Stimulated activated CD8-positive, alpha-beta memory T cell treated with anti-CD3 and anti-CD28 coated beads, Interleukin-12 subunit alpha, Interleukin-12 subunit beta, amount 100 ng/mL, for 1 hour (primary cell): ENCODE data around the gene TMEM14C.

ENCODE experiments used
- DNase-seq: peaks from one replicate; pipeline ENCODE4 v3.0.0-alpha.2; 2020; ENCODE audit warnings: low read depth

The TMEM14C gene

DNA sequence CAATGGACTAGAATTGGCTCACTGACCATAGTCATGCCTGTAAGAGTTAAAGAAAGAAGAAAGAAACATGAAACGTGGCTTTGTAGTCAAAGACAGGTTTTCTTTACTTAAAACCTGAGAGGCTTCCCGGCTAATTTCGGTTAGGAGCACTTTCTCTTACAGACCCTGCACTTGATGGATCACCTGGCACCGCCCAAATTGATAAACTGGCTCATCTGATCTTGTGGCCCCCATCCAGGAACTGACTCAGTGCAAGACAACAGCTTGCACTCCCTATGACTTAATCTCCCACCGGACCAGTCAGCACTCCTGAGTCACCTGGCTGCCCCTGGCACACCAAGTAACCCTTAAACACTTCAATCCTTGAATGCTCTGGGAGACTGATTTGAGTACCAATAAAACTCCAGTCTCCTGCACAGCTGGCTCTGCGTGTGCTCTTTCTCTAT, 37.0 kb downstream of the TMEM14C start:
- no peak for DNase-seq

DNA sequence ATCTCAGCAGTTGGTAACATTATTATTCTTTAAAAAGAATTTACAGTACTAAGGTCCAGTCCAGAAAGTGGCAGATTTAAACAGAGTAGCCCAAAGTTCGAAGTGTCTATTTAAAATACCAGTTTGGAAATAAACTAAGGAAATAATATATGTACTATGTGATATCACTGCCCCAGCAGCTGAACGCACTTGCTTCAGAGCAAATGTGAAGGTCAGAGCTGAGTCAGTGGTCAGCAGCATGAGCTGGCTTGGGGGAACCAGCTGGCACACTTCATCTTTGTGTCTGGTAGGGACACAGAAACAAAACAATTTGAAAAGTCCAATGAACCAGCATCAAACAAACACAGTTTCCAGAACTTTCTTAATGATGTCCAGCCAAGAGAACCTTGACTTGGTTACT, 40.1 kb downstream of the TMEM14C start:
- no peak for DNase-seq

DNA sequence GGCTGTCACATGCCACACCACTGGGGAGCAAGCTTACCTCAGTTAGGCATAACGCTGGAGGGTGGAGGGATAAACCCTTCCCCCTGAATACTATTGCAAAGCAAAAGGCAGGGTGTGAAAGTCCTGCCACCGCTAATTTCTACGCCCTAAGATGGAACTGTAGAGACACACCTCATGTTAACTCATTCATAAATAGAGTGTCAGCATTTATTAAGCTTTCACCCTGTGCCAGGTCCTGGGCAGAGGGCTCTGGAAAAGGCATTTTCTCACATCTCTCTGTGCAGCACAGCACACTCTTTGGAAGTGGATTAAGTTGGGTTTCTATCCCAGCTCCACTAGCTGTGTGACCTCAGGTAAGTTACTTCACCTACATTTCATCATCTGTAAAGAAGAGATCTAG, 46.5 kb downstream of the TMEM14C start:
- no peak for DNase-seq

DNA sequence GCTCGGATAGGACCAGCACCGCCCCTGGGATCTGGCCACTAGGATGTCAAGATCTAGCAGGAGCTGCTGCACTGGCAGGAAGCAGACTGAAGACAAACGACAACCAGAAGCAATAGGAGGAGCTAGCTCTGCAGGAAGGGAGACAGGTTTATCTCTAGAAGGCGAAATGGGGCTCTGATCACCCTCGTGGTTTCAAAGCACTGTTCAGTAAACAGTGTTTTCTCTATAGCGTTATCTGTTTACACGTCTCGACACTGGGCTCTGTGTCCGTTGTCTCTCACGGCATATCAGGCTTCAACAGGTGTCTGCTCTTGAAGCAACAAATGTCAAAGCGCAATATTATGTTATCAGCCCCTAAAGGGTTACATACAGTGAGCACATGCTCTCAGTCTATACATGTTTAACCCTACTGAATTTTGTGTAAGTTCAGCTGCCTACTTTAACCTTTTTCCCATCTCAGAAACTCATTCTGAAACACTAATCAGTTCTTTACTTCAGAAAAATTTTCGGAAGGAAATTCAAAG, 48.6 kb downstream of the TMEM14C start:
- DNase-seq, result no peak

DNA sequence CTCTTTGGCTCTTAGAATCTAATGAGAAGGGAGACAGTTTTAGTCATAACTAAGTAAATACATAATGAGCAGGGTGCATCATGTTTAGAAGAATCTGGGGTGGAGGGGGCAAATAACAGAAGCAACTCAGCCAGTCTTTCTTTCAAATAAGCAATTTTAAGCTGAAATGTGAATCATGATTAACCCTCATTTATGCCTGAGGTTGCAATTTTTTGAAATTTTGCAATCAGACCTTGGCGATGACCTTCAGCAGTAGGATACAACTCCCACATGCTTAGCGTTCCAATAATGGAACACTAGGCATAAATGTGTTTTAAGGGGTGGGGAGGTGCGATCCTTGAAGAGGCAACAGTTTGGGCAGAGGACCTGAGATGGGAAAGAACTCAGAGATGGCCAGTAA, 55.4 kb downstream of the TMEM14C start:
- DNase-seq, result no peak

DNA sequence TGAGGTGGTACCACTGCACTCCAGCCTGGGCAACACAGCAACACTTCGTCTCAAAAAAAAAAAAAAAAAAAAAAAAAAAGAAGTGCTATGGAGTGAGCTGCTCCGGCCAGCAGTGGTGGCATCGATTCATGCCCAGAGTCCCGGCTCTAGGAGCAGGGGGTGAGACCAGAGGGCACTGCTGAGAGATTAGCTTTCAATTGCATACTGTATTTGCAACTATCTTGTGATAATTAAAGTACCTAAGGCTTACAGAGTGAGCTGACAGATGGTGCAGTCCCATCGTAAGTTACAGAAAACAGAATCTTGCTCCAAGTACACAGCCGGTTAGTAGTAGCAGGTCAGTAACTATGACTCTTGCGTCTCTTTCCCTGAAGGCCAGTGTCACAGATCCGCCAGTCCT, 56.2 kb downstream of the TMEM14C start:
- DNase-seq, result no peak
